WERI-Rb-1 (cell line): ENCODE measurements around the gene COPS3.
A peak's percentile ranks its signal among the peaks of the same experiment; 100 is the strongest.

ENCODE experiments used
- DNase-seq: peaks from one replicate; pipeline ENCODE4 v3.0.0-alpha.2; 2020
- H3K27ac ChIP-seq: fragments of 250-450 bp; sonication (Bioruptor Pico); 2 replicates; pipeline ENCODE4 v1.5.1; 2020; ENCODE audit warnings: mild to moderate bottlenecking, moderate library complexity
- H3K27me3 ChIP-seq: fragments of 250-450 bp; sonication (Bioruptor Pico); 2 replicates; pipeline ENCODE4 v1.5.1; 2021; ENCODE audit warnings: mild to moderate bottlenecking, low read depth, moderate library complexity; ENCODE audit not compliant: insufficient read depth, severe bottlenecking
- H3K36me3 ChIP-seq: fragments of 250-450 bp; sonication (Bioruptor Pico); 2 replicates; pipeline ENCODE4 v1.5.1; 2020; ENCODE audit warnings: mild to moderate bottlenecking, moderate library complexity
- H3K4me3 ChIP-seq: 2 replicates; pipeline ENCODE4 v1.5.1; 2011; ENCODE audit warnings: low read depth, mild to moderate bottlenecking, control low read depth, low read length
- H3K9me3 ChIP-seq: fragments of 250-450 bp; sonication (Bioruptor Pico); 2 replicates; pipeline ENCODE4 v1.5.1; 2021; ENCODE audit warnings: mild to moderate bottlenecking, moderate library complexity; ENCODE audit not compliant: severe bottlenecking
- TF ChIP-seq, protein P1 (sequence below): IDR thresholded peaks from 2 replicates; pipeline ENCODE4 v1.5.1; 2011; ENCODE audit warnings: low read depth, mild to moderate bottlenecking, control low read depth, inconsistent platforms, low read length

Gene COPS3

DNA sequence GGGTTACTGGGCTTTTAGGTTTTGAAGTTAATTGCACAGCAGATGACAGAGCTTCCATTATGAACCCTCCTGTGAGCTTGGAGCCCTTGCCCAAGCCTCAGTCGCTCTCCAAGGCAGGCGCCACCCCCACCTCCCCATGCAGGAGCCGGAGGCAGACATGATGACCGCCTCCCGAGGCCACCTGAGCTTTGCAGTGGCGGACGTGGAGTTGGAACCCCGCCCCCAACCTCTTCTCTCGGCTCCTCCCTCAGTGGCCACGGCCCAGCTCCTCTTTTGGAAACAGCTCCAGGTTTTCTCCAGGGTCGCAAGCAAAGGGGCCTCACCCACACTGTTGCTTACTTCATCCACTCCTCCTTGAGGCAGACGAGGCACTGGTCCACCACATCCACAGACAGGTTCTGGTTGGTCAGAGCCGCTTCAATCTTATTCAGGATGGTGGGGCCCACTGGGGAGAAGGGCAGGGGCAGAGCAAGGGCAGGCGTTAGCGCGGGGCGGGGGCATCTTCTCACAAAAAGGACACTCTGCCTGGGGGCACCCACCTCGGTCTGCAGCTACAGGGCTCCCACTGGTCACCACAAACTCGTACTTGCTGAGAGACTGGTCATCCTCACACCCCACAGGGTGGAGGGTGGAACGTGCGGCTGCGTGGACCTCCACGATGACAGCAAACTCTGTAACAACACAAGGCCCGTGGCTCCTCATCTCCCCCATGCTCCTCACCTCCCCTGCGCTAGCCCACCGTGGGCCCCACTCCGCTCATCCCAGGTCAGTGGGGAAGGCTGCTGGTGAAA, 66.2 kb downstream of the COPS3 start:
- Histone ChIP-seq H3K9me3 (no peaks in the 10 kb centered on the region), H3K27ac (no peak overlapping the region), H3K36me3 (peaks cover 67% of the 10 kb centered on the region), H3K27me3 (no peaks in the 10 kb centered on the region), H3K4me3 (no peak overlapping the region)
- TF ChIP-seq, protein P1, sequence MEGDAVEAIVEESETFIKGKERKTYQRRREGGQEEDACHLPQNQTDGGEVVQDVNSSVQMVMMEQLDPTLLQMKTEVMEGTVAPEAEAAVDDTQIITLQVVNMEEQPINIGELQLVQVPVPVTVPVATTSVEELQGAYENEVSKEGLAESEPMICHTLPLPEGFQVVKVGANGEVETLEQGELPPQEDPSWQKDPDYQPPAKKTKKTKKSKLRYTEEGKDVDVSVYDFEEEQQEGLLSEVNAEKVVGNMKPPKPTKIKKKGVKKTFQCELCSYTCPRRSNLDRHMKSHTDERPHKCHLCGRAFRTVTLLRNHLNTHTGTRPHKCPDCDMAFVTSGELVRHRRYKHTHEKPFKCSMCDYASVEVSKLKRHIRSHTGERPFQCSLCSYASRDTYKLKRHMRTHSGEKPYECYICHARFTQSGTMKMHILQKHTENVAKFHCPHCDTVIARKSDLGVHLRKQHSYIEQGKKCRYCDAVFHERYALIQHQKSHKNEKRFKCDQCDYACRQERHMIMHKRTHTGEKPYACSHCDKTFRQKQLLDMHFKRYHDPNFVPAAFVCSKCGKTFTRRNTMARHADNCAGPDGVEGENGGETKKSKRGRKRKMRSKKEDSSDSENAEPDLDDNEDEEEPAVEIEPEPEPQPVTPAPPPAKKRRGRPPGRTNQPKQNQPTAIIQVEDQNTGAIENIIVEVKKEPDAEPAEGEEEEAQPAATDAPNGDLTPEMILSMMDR, result no peak
- no peak for DNase-seq

DNA sequence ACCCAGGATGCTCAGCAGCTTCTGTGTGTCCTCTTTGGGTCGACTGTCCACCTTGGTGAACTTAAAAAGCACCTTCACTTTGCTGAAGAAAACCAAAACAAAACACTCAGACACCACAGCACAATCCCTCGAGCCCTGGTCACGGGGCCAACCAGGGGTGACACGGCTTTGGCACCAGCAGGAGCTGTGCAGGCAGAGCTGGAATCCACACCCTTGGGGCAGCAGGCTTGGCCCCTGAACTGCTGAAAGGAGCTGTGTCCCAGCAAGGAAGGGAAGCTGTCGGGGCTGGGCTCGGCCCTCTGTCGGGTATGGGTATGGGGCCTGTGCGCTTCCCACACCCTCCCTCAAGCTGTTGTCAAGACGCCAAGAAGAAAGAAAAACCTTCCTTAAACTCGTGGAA, 67.3 kb downstream of the COPS3 start:
- Histone ChIP-seq H3K36me3 (peaks cover 63% of the 10 kb centered on the region), H3K4me3 (no peak overlapping the region), H3K27me3 (no peaks in the 10 kb centered on the region), H3K27ac (no peak overlapping the region), H3K9me3 (no peaks in the 10 kb centered on the region)
- TF ChIP-seq, protein P1, result no peak
- DNase-seq, result no peak

DNA sequence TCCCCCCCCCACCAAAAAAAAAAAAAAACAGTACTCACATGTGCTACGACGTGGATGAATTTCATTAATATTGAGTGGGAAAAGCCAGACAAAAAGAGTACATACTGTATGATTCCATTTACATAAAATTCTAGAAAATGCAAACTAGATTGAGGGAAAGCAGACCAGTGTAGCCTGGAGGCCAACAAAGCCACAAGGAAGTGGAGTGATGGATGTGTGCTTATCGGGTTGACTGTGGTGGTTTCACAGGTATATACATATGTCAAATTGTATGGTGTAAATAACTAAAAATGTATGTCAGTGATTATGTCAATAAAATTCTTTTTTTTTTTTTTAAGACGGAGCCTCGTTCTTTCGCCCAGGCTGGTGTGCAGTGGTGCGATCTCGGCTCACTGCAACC, 73.0 kb downstream of the COPS3 start:
- Histone ChIP-seq H3K9me3 (peaks cover 8% of the 10 kb centered on the region), H3K36me3 (peaks cover 29% of the 10 kb centered on the region), H3K27ac (no peak overlapping the region), H3K4me3 (no peak overlapping the region), H3K27me3 (no peaks in the 10 kb centered on the region)
- DNase-seq, result no peak
- TF ChIP-seq, protein P1, result no peak

DNA sequence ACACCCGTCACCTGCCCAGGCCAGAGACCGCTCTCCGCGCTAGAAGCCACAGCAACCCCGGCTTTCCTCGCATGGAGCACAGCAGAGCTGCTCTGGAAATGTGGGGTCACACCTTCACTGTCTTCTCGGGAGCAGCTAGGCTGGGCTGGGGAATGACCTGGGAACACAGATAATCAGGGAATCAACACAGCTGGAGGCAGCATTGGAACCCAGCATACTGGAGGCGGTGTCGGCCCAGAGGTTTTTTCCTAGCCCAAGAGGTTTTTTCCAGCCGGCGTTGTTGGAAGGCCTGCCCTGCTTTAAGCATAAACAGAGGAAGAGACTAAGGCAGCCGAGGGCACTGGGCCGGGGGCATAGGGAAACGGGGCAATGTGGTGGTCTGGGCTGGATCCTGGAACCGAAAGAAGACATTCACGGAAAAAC, 74.1 kb downstream of the COPS3 start:
- H3K27ac ChIP-seq, result no peak overlapping the region
- no peak for DNase-seq
- H3K9me3 ChIP-seq, result peaks cover 8% of the 10 kb centered on the region
- H3K36me3 ChIP-seq, result peaks cover 31% of the 10 kb centered on the region
- H3K4me3 ChIP-seq, result no peak overlapping the region
- TF ChIP-seq, protein P1, result no peak
- no peaks in the 10 kb centered on the region for H3K27me3 ChIP-seq

DNA sequence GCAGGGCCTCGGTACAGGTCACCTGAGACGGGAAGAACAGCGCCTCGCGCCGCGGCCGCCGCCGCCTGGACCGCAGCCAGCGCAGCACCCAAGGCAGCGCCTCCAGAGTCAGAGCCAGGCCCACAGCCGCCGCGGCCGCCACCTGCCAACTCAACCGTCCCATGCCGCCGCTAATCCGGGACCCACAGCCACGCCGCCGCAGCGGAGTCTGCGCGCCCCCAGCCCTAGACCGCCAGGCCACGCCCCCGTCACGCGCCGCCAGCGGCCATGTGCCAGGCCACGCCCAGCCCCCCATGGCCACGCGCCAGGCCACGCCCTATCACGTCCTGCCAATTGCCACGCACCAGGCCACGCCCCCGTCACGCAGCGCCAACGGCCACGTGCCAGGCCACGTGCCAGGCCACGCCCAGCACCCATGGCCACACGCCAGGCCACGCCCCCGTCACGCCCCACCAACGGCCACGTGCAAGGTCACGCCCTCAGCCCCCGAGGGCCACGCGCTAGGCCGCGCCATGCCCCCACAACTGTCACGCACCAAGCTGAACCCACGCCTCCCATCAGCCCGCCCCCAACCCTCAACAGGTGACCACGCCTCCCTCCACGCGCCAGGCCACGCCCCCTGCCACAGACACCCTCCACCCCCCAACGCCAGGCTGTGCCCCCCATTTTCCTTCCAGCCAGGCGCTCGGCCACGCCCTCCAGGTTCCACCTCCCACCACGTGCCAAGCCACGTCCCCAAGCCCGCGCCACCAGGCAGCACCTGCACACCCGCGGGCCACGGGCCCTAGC, 74.7 kb downstream of the COPS3 start, which contains the start of gene PLD6:
Gene PLD6 (minus strand): TSS at position 210 of the 789 bp plus-strand sequence. CDS start 47 bp downstream, at position 163.
- Histone ChIP-seq H3K9me3 (peaks cover 8% of the 10 kb centered on the region), H3K27ac (peak within 1 kb of the TSS; percentile 84), H3K27me3 (no peaks in the 10 kb centered on the region), H3K36me3 (peaks cover 34% of the 10 kb centered on the region), H3K4me3 (peak within 1 kb of the TSS; percentile 55)
- TF ChIP-seq, protein P1, result no peak
- DNase-seq, result peak; percentile 95
